Posterior cingulate gyrus (tissue), 11 donors: ENCODE measurements around the gene FAM9C.

Source experiments
- DNase-seq, 10 donors: peaks; one replicate each; pipeline versions ENCODE4 v3.0.0 to v3.0.0-alpha.2; 2020 to 2021; ENCODE audit warnings: mixed read lengths in 3 of 10
- intact Hi-C: fragments of 100-400 bp; cut with DNase I; formaldehyde crosslinking; loops from one replicate; pipeline ENCODE4 v1.15.1; 2023

FAM9C gene

GRCh38 chrX:12987340-12987739 lies 57.1 kb downstream of the FAM9C start:
- intact Hi-C loops, result no loop called here

GRCh38 chrX:12986886-12987285 lies 57.5 kb downstream of the FAM9C start:
- intact Hi-C loops, result no loop called here
- no peak for DNase-seq

More at GRCh38 chrX:12987340-12987739, 57.1 kb downstream of the FAM9C start:
- no peak for DNase-seq

GRCh38 chrX:12986164-12986779 lies 58.1 kb downstream of the FAM9C start:
- intact Hi-C loops, result no loop called here
- no peak for DNase-seq
